Measurements from ENCODE around the gene CREM.

CREM gene

DNA sequence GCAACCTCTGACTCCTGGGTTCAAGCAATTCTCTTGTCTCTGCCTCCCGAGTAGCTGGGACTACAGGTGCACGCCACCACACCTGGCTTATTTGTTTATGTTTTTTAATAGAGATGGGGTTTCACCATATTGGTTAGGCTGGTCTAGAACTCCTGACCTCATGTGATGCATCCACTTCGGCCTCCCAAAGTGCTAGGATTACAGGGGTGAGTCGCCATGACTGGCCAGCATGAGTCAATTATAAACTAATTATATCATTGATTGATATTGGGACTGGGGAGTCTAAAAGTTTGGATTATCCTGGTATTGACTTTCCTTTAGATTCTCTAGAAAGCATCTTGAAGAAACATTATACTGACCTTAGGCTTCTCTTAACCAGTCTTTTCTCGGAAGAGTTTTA lies 135.8 kb downstream of the CREM start:
- TF ChIP-seq, protein P1, sequence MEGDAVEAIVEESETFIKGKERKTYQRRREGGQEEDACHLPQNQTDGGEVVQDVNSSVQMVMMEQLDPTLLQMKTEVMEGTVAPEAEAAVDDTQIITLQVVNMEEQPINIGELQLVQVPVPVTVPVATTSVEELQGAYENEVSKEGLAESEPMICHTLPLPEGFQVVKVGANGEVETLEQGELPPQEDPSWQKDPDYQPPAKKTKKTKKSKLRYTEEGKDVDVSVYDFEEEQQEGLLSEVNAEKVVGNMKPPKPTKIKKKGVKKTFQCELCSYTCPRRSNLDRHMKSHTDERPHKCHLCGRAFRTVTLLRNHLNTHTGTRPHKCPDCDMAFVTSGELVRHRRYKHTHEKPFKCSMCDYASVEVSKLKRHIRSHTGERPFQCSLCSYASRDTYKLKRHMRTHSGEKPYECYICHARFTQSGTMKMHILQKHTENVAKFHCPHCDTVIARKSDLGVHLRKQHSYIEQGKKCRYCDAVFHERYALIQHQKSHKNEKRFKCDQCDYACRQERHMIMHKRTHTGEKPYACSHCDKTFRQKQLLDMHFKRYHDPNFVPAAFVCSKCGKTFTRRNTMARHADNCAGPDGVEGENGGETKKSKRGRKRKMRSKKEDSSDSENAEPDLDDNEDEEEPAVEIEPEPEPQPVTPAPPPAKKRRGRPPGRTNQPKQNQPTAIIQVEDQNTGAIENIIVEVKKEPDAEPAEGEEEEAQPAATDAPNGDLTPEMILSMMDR (conservative IDR thresholded peaks at IDR 0.05; ENCODE audit: low read depth, low read length): no peak
- H3K4me3 ChIP-seq (ENCODE audit: low read length): no peak overlapping the region
- no peak for DNase-seq (ENCODE audit: low read depth)

Data from retinal pigment epithelial cell (primary cell).